ENCODE results near the gene ABHD8. TPM values are rescaled to one million over a fixed set of nuclear protein-coding genes. Genes with fewer than 3 reads are reported as not detected.
A peak's percentile ranks its signal among the peaks of the same experiment; 100 is the strongest.

The ABHD8 gene
- total and polyA plus RNA-seq, 12 donors = 2.3 to 60.0 (median 35.8) TPM

DNA sequence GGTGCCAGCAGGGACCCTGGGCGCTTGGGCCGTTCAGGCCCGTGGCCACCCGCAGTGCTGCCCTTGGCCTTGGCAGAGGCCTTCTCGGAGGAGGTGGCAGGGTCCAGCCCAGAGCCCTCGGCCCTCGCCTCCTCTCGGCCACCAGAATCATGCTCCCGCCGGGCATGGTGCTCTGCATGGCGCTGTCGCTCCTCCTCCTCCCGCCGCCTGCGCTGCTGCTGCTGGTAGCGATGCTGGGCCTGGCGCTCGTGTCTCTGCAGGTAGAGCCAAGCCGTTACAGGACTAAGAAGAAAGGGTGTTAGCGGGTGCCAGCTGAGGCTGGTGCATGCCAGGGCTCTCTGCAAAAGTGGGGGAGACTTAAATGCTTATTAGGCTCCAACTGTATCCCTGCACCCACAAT is 21.9 kb upstream of the ABHD8 start:
- H3K27ac ChIP-seq = peak overlapping the region in 2 of 5 donors; percentile 34 to 38
- no peak overlapping the region for H3K4me3 ChIP-seq
- H3K27me3 ChIP-seq = no peaks in the 10 kb centered on the region
- H3K36me3 ChIP-seq (replicated peaks in 1 of 2) = peaks cover 0 to 7% of the 10 kb centered on the region in 2 donors
- no peaks in the 10 kb centered on the region for H3K9me3 ChIP-seq (replicated peaks in 1 of 3)
- no peak for TF ChIP-seq POLR2A (IDR thresholded peaks at IDR 0.05)
- TF ChIP-seq, protein P1, sequence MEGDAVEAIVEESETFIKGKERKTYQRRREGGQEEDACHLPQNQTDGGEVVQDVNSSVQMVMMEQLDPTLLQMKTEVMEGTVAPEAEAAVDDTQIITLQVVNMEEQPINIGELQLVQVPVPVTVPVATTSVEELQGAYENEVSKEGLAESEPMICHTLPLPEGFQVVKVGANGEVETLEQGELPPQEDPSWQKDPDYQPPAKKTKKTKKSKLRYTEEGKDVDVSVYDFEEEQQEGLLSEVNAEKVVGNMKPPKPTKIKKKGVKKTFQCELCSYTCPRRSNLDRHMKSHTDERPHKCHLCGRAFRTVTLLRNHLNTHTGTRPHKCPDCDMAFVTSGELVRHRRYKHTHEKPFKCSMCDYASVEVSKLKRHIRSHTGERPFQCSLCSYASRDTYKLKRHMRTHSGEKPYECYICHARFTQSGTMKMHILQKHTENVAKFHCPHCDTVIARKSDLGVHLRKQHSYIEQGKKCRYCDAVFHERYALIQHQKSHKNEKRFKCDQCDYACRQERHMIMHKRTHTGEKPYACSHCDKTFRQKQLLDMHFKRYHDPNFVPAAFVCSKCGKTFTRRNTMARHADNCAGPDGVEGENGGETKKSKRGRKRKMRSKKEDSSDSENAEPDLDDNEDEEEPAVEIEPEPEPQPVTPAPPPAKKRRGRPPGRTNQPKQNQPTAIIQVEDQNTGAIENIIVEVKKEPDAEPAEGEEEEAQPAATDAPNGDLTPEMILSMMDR (IDR thresholded peaks at IDR 0.05) = no peak
- intact Hi-C loops (cut with DNase I) = no loop called here
- WGBS, 4 donors = 88 to 96% (median 89%) methylated on average over 18 to 20 of the region's 20 CpGs; no CpG with 5 or more reads in 1 of the 4 donors
- H3K4me1 ChIP-seq (replicated peaks in 1 of 2) = peaks cover 4 to 30% of the 10 kb centered on the region in 2 donors
- DNase-seq = peak in 1 of 7 donors; percentile 25

DNA sequence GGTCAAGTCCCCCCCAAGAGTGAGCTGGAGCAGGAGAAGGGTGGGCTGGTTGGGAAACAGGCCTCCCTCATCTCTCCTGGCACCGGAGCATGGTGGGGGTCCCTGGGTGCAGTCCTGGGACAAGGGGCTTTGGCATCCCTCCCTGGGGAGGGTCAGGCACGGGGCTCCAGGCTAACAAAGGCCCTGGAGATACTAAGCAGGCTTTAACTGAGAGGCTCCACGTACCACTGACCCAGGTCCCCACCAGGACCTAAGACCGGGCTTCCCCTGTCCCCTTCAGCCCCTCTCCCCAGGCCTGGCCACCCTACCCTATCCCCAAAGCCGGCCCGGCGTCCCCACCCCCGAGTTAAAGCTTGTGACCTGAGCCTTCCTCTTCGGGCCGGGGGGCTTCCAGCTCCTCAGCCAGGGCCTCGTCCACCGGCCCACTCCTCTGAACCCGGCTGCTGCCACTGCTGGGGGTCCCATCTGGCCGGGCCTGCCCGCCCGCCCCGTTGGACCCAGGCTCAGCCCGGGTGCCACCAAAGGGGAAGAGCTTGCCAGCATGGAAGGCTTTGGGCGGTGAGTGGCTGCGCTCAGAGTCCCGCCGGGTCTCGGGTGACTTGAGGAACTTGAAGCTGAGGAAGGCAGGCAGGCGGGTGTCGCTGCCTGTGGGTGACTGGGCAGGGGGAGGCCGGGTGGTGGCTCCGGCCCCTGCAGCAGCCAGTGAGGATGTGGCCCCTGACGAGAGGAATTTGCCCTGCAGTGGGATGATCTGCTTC is 21.3 kb upstream of the ABHD8 start:
- no peak for TF ChIP-seq POLR2A (IDR thresholded peaks at IDR 0.05)
- TF ChIP-seq, protein P1 (IDR thresholded peaks at IDR 0.05) = no peak
- intact Hi-C loops (cut with DNase I) = no loop called here
- Histone ChIP-seq H3K4me3 (no peak overlapping the region), H3K36me3 (replicated peaks in 1 of 2) (peaks cover 0 to 12% of the 10 kb centered on the region in 2 donors), H3K27me3 (no peaks in the 10 kb centered on the region), H3K9me3 (replicated peaks in 1 of 3) (no peaks in the 10 kb centered on the region), H3K4me1 (replicated peaks in 1 of 2) (peaks cover 4 to 30% of the 10 kb centered on the region in 2 donors), H3K27ac (peak overlapping the region in 1 of 5 donors; percentile 75)
- WGBS, 4 donors = 85 to 90% (median 87%) methylated on average over 8 to 28 of the region's 28 CpGs
- DNase-seq = peak in 1 of 7 donors; percentile 23

DNA sequence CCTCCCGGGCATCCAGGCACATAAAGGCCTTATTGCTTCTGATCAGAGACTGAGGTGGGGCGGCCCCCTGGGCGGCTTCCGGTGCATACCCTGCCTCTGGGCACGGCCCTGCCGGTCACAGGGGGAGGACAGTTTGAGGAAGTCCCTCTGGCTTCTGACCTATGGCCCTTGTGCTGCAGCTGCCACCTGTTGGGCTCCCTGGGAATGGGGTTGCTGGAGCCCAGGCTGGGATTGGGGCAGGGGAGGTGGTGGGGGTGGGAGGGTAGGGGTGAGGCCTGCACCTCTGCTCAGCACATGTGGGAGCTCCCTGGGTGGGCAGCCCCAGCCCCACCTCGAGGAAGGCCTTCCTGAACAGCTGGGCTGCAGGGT is 20.7 kb upstream of the ABHD8 start:
- Histone ChIP-seq H3K27me3 (no peaks in the 10 kb centered on the region), H3K36me3 (replicated peaks in 1 of 2) (peaks cover 0 to 17% of the 10 kb centered on the region in 2 donors), H3K27ac (peak overlapping the region in 1 of 5 donors; percentile 75), H3K4me3 (no peak overlapping the region), H3K4me1 (replicated peaks in 1 of 2) (peaks cover 4 to 27% of the 10 kb centered on the region in 2 donors), H3K9me3 (replicated peaks in 1 of 3) (no peaks in the 10 kb centered on the region)
- 29 to 66% (median 38%) methylated on average over 1 to 7 of the region's 7 CpGs for WGBS, 4 donors
- no peak for TF ChIP-seq POLR2A (IDR thresholded peaks at IDR 0.05)
- TF ChIP-seq, protein P1 (IDR thresholded peaks at IDR 0.05) = no peak
- intact Hi-C loops (cut with DNase I) = no loop called here
- peak in 1 of 7 donors; percentile 29 for DNase-seq

DNA sequence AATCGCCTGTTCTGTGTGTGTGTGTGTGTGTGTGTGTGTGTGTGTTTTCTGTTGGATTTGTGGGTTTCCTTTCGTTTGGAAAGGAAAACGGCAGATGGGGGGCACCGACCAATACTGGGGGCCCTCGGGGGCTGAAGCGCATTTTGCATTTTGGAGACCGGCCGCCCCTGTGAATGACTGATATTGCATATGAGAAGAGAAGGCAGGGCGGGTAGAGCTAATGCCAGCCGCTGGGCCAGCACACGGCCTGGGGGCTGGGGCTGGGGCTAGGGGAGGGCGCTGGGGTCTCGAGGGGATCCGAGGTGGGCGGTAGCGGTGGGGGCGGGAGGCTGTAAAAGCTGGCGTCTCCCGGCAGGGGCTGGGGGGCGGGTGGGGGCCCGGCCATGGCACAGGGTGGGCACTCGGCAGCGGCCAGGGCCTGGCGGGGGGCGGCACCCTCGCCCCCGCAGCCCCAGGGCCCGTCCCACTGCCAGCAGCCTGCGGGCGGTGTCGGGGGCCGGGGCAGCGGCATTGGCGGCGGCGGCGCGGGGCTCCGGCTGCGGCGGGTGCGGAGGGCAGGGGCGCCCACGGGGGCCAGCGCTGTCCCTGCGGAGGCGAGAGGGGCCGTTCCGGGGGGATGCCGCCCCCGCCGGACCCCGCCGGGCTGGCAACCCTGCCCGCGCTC is 20.2 kb upstream of the ABHD8 start:
- H3K27ac ChIP-seq = peak overlapping the region in 2 of 5 donors; percentile 54 to 75
- TF ChIP-seq, protein P1 (IDR thresholded peaks at IDR 0.05) = no peak
- no peak for TF ChIP-seq POLR2A (IDR thresholded peaks at IDR 0.05)
- peaks cover 4 to 23% of the 10 kb centered on the region in 2 donors for H3K4me1 ChIP-seq (replicated peaks in 1 of 2)
- no peaks in the 10 kb centered on the region for H3K27me3 ChIP-seq
- peaks cover 0 to 20% of the 10 kb centered on the region in 2 donors for H3K36me3 ChIP-seq (replicated peaks in 1 of 2)
- intact Hi-C loops (cut with DNase I) = no loop called here
- no peak for DNase-seq
- 29 to 65% (median 48%) methylated on average over 9 to 56 of the region's 56 CpGs for WGBS, 4 donors
- H3K4me3 ChIP-seq = no peak overlapping the region
- no peaks in the 10 kb centered on the region for H3K9me3 ChIP-seq (replicated peaks in 1 of 3)

Measured in adrenal gland (tissue), 12 donors.